GM21390 (cell line): ENCODE measurements around the gene CTSW.

Experiments
- ATAC-seq: cut with Tn5 transposase; IDR thresholded peaks from one replicate; pipeline ENCODE4 v1.9.1; 2021; ENCODE audit not compliant: unreplicated experiment

The CTSW gene

GRCh38 chr11:65865550-65866172 lies 14.0 kb upstream of the CTSW start:
- ATAC-seq: no peak

- ATAC-seq: no peak
Observed at GRCh38 chr11:65866509-65867283, 12.9 kb upstream of the CTSW start.

GRCh38 chr11:65867284-65868071 lies 12.2 kb upstream of the CTSW start:
- no peak for ATAC-seq

GRCh38 chr11:65868076-65868667 lies 11.5 kb upstream of the CTSW start:
- ATAC-seq: no peak

- no peak for ATAC-seq
Observed at GRCh38 chr11:65868907-65869306, 10.7 kb upstream of the CTSW start.

- no peak for ATAC-seq
Observed at GRCh38 chr11:65869643-65870306, 9.9 kb upstream of the CTSW start.

- no peak for ATAC-seq
Observed at GRCh38 chr11:65870307-65870658, 9.4 kb upstream of the CTSW start.

- ATAC-seq: no peak
Observed at GRCh38 chr11:65870706-65871681, 8.6 kb upstream of the CTSW start.

GRCh38 chr11:65871811-65872548 lies 7.7 kb upstream of the CTSW start:
- ATAC-seq: no peak

GRCh38 chr11:65872586-65873317 lies 6.9 kb upstream of the CTSW start, which contains the start of gene EFEMP2:
Gene EFEMP2, minus strand, starts transcription at chr11:65872800. Its CDS starts 446 bp downstream, at chr11:65872354.
- ATAC-seq: no peak

GRCh38 chr11:65873318-65874156 lies 6.1 kb upstream of the CTSW start:
- peak; percentile 65 for ATAC-seq

GRCh38 chr11:65880027-65880426 lies 390 bp downstream of the CTSW start:
- ATAC-seq: no peak

- ATAC-seq: no peak
Observed at GRCh38 chr11:65880844-65881421, 1.3 kb downstream of the CTSW start.

- ATAC-seq: no peak
Observed at GRCh38 chr11:65882120-65883057, 2.8 kb downstream of the CTSW start.

- ATAC-seq: no peak
Observed at GRCh38 chr11:65883058-65883761, 3.6 kb downstream of the CTSW start.
